CD8-positive, alpha-beta memory T cell (primary cell): ENCODE measurements around the gene ZNF273. TPM values are rescaled to one million over a fixed set of nuclear protein-coding genes. Genes with fewer than 3 reads are reported as not detected.
A peak's percentile ranks its signal among the peaks of the same experiment; 100 is the strongest.
"Not testable (repeated sequence)": the region's sequence is repeated elsewhere in the genome, so short reads cannot be mapped to it uniquely, and the experiment has no call there.

Experiments
- CTCF ChIA-PET: fragments of 350-600 bp; sonication (Branson Sonifier 250); formaldehyde crosslinking; loops from one replicate; lab custom pipeline; 2021; ENCODE audit warnings: antibody characterized with exemption; lab: Charles Lee
- POLR2A ChIA-PET: fragments of 350-600 bp; sonication (Branson Sonifier 250); formaldehyde crosslinking; loops from one replicate; lab custom pipeline; 2021; ENCODE audit warnings: antibody characterized with exemption; lab: Charles Lee
- DNase-seq, 5 donors: peaks; one replicate each; pipeline versions ENCODE4 v3.0.0 to v3.0.0-alpha.2; 2020 to 2022; ENCODE audit warnings: mixed read lengths in 1 of 5
- H3K27ac ChIP-seq: one replicate; pipeline ENCODE4 v1.7.0; 2013; ENCODE audit warnings: low read depth, mild to moderate bottlenecking, low read length, moderate library complexity
- H3K27me3 ChIP-seq: 2 replicates; pipeline ENCODE4 v1.7.0; 2013; ENCODE audit warnings: low read length, mild to moderate bottlenecking; ENCODE audit not compliant: insufficient read depth, poor library complexity, severe bottlenecking
- H3K36me3 ChIP-seq: 2 replicates; pipeline ENCODE4 v1.7.0; 2013; ENCODE audit warnings: mild to moderate bottlenecking, low read length, moderate library complexity; ENCODE audit not compliant: insufficient read depth
- H3K4me1 ChIP-seq: 2 replicates; pipeline ENCODE4 v1.7.0; 2013; ENCODE audit warnings: mild to moderate bottlenecking, low read length, moderate library complexity; ENCODE audit not compliant: insufficient read depth
- H3K4me3 ChIP-seq: 2 replicates; pipeline ENCODE4 v1.7.0; 2013; ENCODE audit warnings: mild to moderate bottlenecking, low read length
- H3K9me3 ChIP-seq: 2 replicates; pipeline ENCODE4 v1.7.0; 2013; ENCODE audit warnings: mild to moderate bottlenecking, low read length
- H3K27ac Mint-ChIP-seq, 8 donors: one replicate each; pipeline ENCODE4 v1.8.0; 2020 to 2021; ENCODE audit warnings: mixed read lengths in 8 of 8, mild to moderate bottlenecking in 6 of 8, inconsistent platforms in 3 of 8, moderate library complexity in 3 of 8
- H3K27me3 Mint-ChIP-seq, 2 donors: one replicate each; pipeline ENCODE4 v1.8.0; 2020 to 2021; ENCODE audit warnings: mixed read lengths in 2 of 2, mild to moderate bottlenecking in 1 of 2, moderate library complexity in 1 of 2
- H3K36me3 Mint-ChIP-seq, 3 donors: one replicate each; pipeline ENCODE4 v1.8.0; 2020 to 2021; ENCODE audit warnings: mixed read lengths in 3 of 3, inconsistent platforms in 1 of 3, mild to moderate bottlenecking in 1 of 3
- H3K4me1 Mint-ChIP-seq, 3 donors: one replicate each; pipeline ENCODE4 v1.8.0; 2020 to 2021; ENCODE audit warnings: mixed read lengths in 3 of 3, inconsistent platforms in 1 of 3, mild to moderate bottlenecking in 1 of 3
- H3K4me3 Mint-ChIP-seq, 7 donors: one replicate each; pipeline ENCODE4 v1.8.0; 2020 to 2021; ENCODE audit warnings: mixed read lengths in 7 of 7, mild to moderate bottlenecking in 6 of 7, moderate library complexity in 4 of 7, inconsistent platforms in 2 of 7
- H3K9me3 Mint-ChIP-seq, 5 donors: one replicate each; pipeline ENCODE4 v1.8.0; 2020 to 2022; ENCODE audit warnings: mixed read lengths in 5 of 5, mild to moderate bottlenecking in 3 of 5, moderate library complexity in 2 of 5, inconsistent platforms in 1 of 5
- polyA plus RNA-seq: library from polyadenylated mRNA; unstranded; fragments of 300-500 nt; fragmentation: Illumina TruSeq; gene quantifications from one replicate; pipeline ENCODE4 v1.2.3, GENCODE V29; 2021
- total RNA-seq, 2 experiments: library from RNA; stranded (reverse); gene quantifications; one replicate each; pipeline ENCODE4 v1.2.3, GENCODE V29; 2021

ZNF273 gene
- total and polyA plus RNA-seq, 3 experiments from 2014 or later, result 3.1 to 7.1 (median 6.8) TPM

DNA sequence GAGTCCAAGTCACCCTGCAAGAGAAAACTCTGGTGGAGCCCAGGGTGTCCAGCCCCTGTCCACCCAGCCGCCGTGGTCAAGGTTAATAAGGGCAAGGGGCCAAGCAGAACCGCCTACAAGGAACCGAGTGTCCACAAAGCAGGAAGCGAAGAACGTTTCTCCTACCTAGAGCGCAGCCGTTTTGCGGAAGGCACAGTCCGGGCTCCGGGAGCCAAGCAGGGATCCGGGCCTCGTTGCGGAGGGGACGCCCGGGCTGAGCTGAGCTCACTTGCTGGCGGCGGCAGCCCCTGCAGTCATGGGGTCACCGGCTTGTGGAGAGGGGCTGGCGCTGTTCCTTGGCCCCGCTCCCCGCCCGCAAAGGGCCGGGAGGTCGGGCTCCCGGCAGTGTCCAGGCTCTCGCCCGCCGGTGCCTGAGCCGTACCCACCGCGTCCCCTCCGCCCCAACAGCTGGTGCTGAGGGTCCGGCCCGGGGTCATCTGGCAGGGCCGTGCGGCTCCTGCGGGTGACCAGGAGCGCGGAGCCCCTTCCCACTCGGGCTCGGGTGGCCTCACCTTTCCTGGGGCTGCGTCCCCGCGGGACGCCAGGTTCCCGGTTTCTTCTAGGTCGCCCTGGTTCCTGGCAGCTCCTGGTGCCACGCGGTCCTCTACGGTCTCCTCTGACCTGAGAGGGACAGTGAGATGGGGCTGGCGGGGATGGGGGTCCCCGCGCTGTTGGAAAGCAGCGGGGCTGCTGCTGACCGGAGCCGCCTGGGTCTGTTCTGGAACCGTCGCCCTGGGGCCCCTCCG, 14.0 kb upstream of the ZNF273 start:
- Mint-ChIP-seq H3K36me3 (peaks cover 0 to 6% (median 2%) of the 10 kb centered on the region in 3 donors), H3K4me1 (peaks cover 10 to 23% (median 12%) of the 10 kb centered on the region in 3 donors), H3K27me3 (peaks cover 55 to 56% of the 10 kb centered on the region in 2 donors), H3K9me3 (no peaks in the 10 kb centered on the region), H3K27ac (peak overlapping the region in 5 of 8 donors; percentile 12 to 83 (median 58)), H3K4me3 (peak overlapping the region; percentile 90 to 91 (median 91))
- Histone ChIP-seq H3K27ac (no peak overlapping the region), H3K4me1 (no peaks in the 10 kb centered on the region), H3K4me3 (peak overlapping the region; percentile 73), H3K9me3 (no peaks in the 10 kb centered on the region), H3K36me3 (no peaks in the 10 kb centered on the region), H3K27me3 (no peaks in the 10 kb centered on the region)
- DNase-seq, result peak in 1 of 5 donors; percentile 16
- CTCF ChIA-PET, result interaction anchor here (1.4 kb wide), 1 partner anchor 12 kb away, joined by 5 read pairs; no protein-coding TSS in a partner anchor
- POLR2A ChIA-PET, result no interaction called here

DNA sequence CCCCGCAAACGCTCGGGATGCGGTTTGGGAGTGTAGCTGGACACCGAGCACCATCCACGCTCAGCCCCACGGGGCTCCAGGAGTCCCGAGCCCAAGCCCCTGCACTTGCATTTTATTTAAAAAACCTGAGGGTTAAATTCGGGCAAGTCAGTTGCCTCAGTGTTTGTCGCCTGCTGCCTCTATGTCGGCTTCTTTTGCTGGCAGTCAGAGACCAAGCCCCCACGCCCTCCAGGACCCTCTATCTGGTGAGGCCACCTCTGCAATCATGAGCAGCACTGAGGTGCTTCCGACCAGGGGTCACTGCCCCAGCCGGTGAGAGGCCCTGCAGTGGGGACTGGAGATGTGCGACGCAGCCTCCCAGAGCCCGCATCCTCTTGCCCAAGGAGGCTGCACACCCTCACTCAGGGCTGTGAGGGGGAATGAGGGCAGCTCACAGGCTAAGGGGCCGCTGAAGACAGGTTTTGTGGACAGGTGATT, 13.3 kb upstream of the ZNF273 start:
- Histone ChIP-seq H3K9me3 (no peaks in the 10 kb centered on the region), H3K4me1 (no peaks in the 10 kb centered on the region), H3K4me3 (no peak overlapping the region), H3K27ac (no peak overlapping the region), H3K36me3 (no peaks in the 10 kb centered on the region), H3K27me3 (no peaks in the 10 kb centered on the region)
- H3K9me3 Mint-ChIP-seq, result no peaks in the 10 kb centered on the region
- peaks cover 10 to 23% (median 11%) of the 10 kb centered on the region in 3 donors for H3K4me1 Mint-ChIP-seq
- POLR2A ChIA-PET, result no interaction called here
- H3K27ac Mint-ChIP-seq, result peak overlapping the region in 1 of 8 donors; percentile 8
- CTCF ChIA-PET, result no interaction called here
- peak overlapping the region in 5 of 7 donors; percentile 34 to 66 (median 63) for H3K4me3 Mint-ChIP-seq
- peaks cover 49 to 50% of the 10 kb centered on the region in 2 donors for H3K27me3 Mint-ChIP-seq
- DNase-seq, result no peak
- H3K36me3 Mint-ChIP-seq, result peaks cover 0 to 6% (median 2%) of the 10 kb centered on the region in 3 donors

DNA sequence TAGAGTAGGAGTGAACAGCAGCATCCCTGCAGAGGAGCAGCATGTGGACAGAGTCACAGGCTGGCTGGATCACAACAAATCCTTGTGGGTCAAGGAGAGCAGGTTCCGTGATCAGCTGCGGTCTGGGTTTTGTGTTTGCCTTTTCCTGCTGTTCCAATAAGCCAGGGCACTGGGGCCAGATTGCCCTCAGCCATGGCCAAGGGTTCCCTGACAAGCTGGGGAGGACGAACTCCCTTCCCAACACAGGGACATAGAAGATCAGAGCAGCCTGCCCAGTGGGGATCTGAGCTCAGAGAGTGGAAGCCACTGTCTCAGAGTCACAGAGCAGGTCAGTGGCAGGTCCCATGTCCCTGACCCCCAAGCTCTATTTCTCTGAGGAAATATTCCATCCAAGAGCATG, 12.8 kb upstream of the ZNF273 start:
- H3K27ac ChIP-seq, CTCF ChIA-PET, H3K4me1 ChIP-seq, H3K9me3 Mint-ChIP-seq, POLR2A ChIA-PET, H3K27ac Mint-ChIP-seq, H3K36me3 Mint-ChIP-seq, H3K4me3 ChIP-seq, H3K9me3 ChIP-seq, H3K36me3 ChIP-seq, DNase-seq, H3K27me3 ChIP-seq: not testable (repeated sequence)
- Mint-ChIP-seq H3K4me3 (peak overlapping the region in 4 of 7 donors; percentile 25 to 82 (median 54)), H3K4me1 (peaks cover 10 to 23% (median 11%) of the 10 kb centered on the region in 3 donors), H3K27me3 (peaks cover 44 to 45% of the 10 kb centered on the region in 2 donors)

DNA sequence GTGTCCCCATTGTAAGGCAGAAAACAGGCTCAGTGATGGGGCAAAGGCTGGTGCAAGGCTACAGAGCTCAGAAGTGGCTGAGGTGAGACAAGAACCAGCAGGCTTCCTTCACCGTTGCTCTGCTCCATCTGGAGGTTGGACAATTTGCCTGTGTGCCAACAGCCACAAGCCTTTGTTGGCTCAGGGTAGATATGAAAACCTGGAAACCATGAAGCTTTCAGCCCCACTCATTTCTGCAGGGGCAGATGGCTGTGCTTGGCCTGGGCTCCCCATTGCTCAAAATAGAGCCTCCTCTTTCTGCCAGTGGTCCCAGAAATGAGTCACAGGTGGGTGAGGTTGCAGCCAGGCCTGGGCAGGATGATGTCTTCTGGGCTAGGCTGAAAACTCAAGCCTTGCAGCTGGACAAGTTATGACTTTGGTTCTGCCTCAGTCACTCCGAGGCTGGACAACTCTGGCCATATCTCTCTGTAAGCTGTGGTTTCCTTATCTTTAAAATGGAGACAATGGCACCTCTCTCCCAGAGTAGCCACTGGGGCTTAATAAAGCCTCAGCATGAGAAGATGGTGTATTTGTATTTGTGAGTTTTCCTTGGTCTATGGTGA, 12.2 kb upstream of the ZNF273 start:
- Histone ChIP-seq H3K36me3 (no peaks in the 10 kb centered on the region), H3K4me1 (no peaks in the 10 kb centered on the region), H3K27ac (peak overlapping the region; percentile 9), H3K9me3 (no peaks in the 10 kb centered on the region), H3K4me3 (no peak overlapping the region), H3K27me3 (no peaks in the 10 kb centered on the region)
- H3K27ac Mint-ChIP-seq, result no peak overlapping the region
- DNase-seq, result no peak
- H3K4me3 Mint-ChIP-seq, result peak overlapping the region in 1 of 7 donors; percentile 24
- peaks cover 0 to 6% (median 2%) of the 10 kb centered on the region in 3 donors for H3K36me3 Mint-ChIP-seq
- POLR2A ChIA-PET, result no interaction called here
- H3K27me3 Mint-ChIP-seq, result peaks cover 40 to 41% of the 10 kb centered on the region in 2 donors
- H3K4me1 Mint-ChIP-seq, result peaks cover 10 to 23% (median 11%) of the 10 kb centered on the region in 3 donors
- H3K9me3 Mint-ChIP-seq, result no peaks in the 10 kb centered on the region
- CTCF ChIA-PET, result no interaction called here

DNA sequence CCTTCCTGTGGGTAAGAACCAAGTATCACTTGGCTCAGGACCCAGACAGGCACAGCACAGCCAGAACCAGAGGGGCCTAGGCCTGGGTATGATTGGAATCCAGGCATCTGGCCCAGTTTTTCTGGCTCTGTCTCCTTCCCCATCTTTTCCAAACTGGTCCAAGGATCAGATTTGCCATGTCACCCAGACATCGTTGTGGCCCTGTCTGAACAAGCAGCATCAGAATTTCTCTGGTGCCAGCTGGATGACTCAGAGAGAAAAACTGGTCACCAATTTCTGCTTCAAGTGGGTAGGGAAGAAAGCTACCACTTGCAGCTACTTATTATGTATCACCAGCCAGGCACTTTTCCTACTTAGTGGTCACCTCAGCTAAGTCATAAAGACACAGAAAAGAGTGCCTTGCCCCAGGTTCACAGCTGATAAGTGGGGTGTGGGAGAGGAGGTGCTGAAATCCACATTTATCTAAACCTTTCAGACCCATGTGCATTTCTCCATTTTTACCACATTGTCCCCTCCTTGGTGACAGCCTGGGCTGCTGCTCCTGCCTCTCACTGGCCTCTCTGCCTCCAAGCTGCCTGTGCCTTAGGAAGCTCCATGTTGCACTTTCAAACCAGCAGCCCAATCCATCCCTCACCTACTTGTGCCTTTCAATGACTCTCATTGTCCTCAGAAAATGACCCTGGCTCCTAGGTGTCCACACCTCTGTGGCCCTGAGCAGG, 11.6 kb upstream of the ZNF273 start:
- H3K36me3 Mint-ChIP-seq, H3K27me3 ChIP-seq, POLR2A ChIA-PET, H3K9me3 ChIP-seq, H3K27ac Mint-ChIP-seq, H3K4me3 ChIP-seq, DNase-seq, H3K36me3 ChIP-seq, CTCF ChIA-PET, H3K9me3 Mint-ChIP-seq, H3K4me1 ChIP-seq: not testable (repeated sequence)
- Mint-ChIP-seq H3K4me1 (peaks cover 10 to 22% (median 11%) of the 10 kb centered on the region in 3 donors), H3K27me3 (peaks cover 34 to 37% of the 10 kb centered on the region in 2 donors), H3K4me3 (peak overlapping the region in 1 of 7 donors; percentile 24)
- H3K27ac ChIP-seq, result peak overlapping the region; percentile 9

DNA sequence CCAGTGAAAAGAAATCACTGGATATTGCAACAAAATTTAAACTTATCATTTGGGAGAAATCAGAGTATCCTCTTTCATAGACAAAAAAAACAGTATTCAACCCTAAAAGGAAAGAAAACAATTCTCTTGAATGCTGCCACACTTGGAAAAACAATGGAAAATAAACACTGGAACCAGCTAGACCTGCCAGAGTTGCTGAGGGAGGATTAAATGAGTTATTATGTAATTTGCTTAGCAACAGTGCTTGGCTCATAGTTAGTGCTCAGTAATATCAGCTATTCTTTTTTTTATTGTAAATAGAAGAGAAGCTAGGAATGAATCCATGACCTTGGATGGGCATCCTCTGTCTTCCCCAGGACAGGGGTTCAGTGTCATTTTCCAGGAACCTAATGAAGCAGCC, 11.0 kb upstream of the ZNF273 start:
- Histone ChIP-seq H3K9me3 (no peaks in the 10 kb centered on the region), H3K36me3 (no peaks in the 10 kb centered on the region), H3K27ac (no peak overlapping the region), H3K4me1 (no peaks in the 10 kb centered on the region), H3K4me3 (no peak overlapping the region), H3K27me3 (no peaks in the 10 kb centered on the region)
- H3K9me3 Mint-ChIP-seq, result no peaks in the 10 kb centered on the region
- H3K4me3 Mint-ChIP-seq, result no peak overlapping the region
- peaks cover 10 to 16% (median 11%) of the 10 kb centered on the region in 3 donors for H3K4me1 Mint-ChIP-seq
- H3K27ac Mint-ChIP-seq, result no peak overlapping the region
- H3K27me3 Mint-ChIP-seq, result peaks cover 32 to 39% of the 10 kb centered on the region in 2 donors
- no peak for DNase-seq
- POLR2A ChIA-PET, result no interaction called here
- peaks cover 0 to 2% (median 0%) of the 10 kb centered on the region in 3 donors for H3K36me3 Mint-ChIP-seq
- CTCF ChIA-PET, result no interaction called here

DNA sequence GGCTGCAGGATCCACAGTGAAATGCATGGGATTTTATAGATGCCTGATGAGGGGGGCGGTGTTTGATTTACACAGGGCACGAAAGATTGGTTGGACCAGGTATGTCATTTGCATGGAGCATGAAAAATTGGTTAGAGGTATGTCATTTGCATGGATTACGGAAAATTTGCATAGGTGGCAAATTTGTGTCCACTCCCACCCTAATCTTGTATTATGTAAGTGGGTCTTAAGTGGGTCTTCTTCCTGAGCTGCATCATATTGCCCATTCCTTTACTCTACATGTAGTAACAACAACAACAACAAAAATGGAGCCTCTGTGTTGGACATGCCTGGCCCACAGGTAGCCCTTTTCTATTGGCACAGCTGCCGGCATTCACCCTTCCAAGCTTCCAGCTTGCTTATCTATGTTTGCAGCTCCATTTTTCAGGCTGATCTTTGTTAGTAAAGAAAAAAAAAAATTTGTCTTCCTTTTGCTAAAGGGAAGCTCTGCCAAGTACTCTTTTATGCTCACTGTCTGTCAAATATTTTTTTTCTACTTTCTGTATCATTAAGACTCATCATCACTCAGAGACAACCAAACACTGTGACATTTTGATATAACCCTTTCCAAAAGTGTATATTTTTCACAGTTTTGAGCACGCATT, 10.3 kb upstream of the ZNF273 start:
- no peak overlapping the region for H3K4me3 Mint-ChIP-seq
- H3K4me1 Mint-ChIP-seq, result peaks cover 10 to 16% (median 11%) of the 10 kb centered on the region in 3 donors
- Histone ChIP-seq H3K9me3 (no peaks in the 10 kb centered on the region), H3K27ac (no peak overlapping the region), H3K4me3 (no peak overlapping the region), H3K36me3 (no peaks in the 10 kb centered on the region), H3K4me1 (no peaks in the 10 kb centered on the region), H3K27me3 (no peaks in the 10 kb centered on the region)
- POLR2A ChIA-PET, result no interaction called here
- no peak for DNase-seq
- H3K9me3 Mint-ChIP-seq, result no peaks in the 10 kb centered on the region
- CTCF ChIA-PET, result interaction anchor here (0.9 kb wide), 1 partner anchor 9 kb away, joined by 3 read pairs; no protein-coding TSS in a partner anchor
- H3K36me3 Mint-ChIP-seq, result peaks cover 0 to 2% (median 0%) of the 10 kb centered on the region in 3 donors
- H3K27me3 Mint-ChIP-seq, result peaks cover 30 to 36% of the 10 kb centered on the region in 2 donors
- no peak overlapping the region for H3K27ac Mint-ChIP-seq
